Measurements from ENCODE around the gene ATG3.

ATG3 gene

GRCh38 chr3:112604536-112604935 is 42.8 kb upstream of the ATG3 start:
- no peak overlapping the region for H3K4me3 ChIP-seq (ENCODE audit: low read depth, low read length)
- in situ Hi-C loops (cut with HindIII; ENCODE audit: low pct_ligation_motif_present, low sequenced_read_pairs) = no loop called here
- peak; percentile 95 for DNase-seq

GRCh38 chr3:112602217-112602838 is 40.6 kb upstream of the ATG3 start:
- no peak for TF ChIP-seq CTCF (IDR thresholded peaks at IDR 0.05; ENCODE audit: low read depth, low read length, missing control alignments)
- in situ Hi-C loops (cut with HindIII; ENCODE audit: low pct_ligation_motif_present, low sequenced_read_pairs) = no loop called here
- no peaks in the 10 kb centered on the region for H3K27me3 ChIP-seq (replicated peaks)
- DNase-seq = no peak
- H3K36me3 ChIP-seq (replicated peaks) = peaks cover 23% of the 10 kb centered on the region
- no peak overlapping the region for H3K27ac ChIP-seq
- no peak overlapping the region for H3K4me3 ChIP-seq (ENCODE audit: low read depth, low read length)

More at GRCh38 chr3:112604536-112604935, 42.8 kb upstream of the ATG3 start:
- Histone ChIP-seq H3K27me3 (replicated peaks) (no peaks in the 10 kb centered on the region), H3K27ac (peak overlapping the region; percentile 91), H3K36me3 (replicated peaks) (peaks cover 31% of the 10 kb centered on the region)
- no peak for TF ChIP-seq CTCF (IDR thresholded peaks at IDR 0.05; ENCODE audit: low read depth, low read length, missing control alignments)

GRCh38 chr3:112598731-112599130 is 37.0 kb upstream of the ATG3 start:
- no peak overlapping the region for H3K27ac ChIP-seq
- peaks cover 8% of the 10 kb centered on the region for H3K36me3 ChIP-seq (replicated peaks)
- no peak for DNase-seq
- no peak overlapping the region for H3K4me3 ChIP-seq (ENCODE audit: low read depth, low read length)
- no peak for TF ChIP-seq CTCF (IDR thresholded peaks at IDR 0.05; ENCODE audit: low read depth, low read length, missing control alignments)
- no peaks in the 10 kb centered on the region for H3K27me3 ChIP-seq (replicated peaks)
- in situ Hi-C loops (cut with HindIII; ENCODE audit: low pct_ligation_motif_present, low sequenced_read_pairs) = loop anchor here (25.0 kb wide), 1 partner anchor 389 kb away; the partner anchor contains the start of genes CD200R1 and GTPBP8

- H3K27ac ChIP-seq = no peak overlapping the region
- in situ Hi-C loops (cut with HindIII; ENCODE audit: low pct_ligation_motif_present, low sequenced_read_pairs) = loop anchor here (25.0 kb wide), 1 partner anchor 389 kb away; the partner anchor contains the start of genes CD200R1 and GTPBP8
- no peaks in the 10 kb centered on the region for H3K27me3 ChIP-seq (replicated peaks)
- H3K4me3 ChIP-seq (ENCODE audit: low read depth, low read length) = no peak overlapping the region
- DNase-seq = no peak
- no peak for TF ChIP-seq CTCF (IDR thresholded peaks at IDR 0.05; ENCODE audit: low read depth, low read length, missing control alignments)
- H3K36me3 ChIP-seq (replicated peaks) = peaks cover 8% of the 10 kb centered on the region
Measured at GRCh38 chr3:112597945-112598344, 36.2 kb upstream of the ATG3 start.

- TF ChIP-seq CTCF (IDR thresholded peaks at IDR 0.05; ENCODE audit: low read depth, low read length, missing control alignments) = no peak
- in situ Hi-C loops (cut with HindIII; ENCODE audit: low pct_ligation_motif_present, low sequenced_read_pairs) = loop anchor here (25.0 kb wide), 1 partner anchor 392 kb away; the partner anchor contains the start of genes CD200R1 and GTPBP8
- Histone ChIP-seq H3K36me3 (replicated peaks) (peaks cover 8% of the 10 kb centered on the region), H3K27me3 (replicated peaks) (no peaks in the 10 kb centered on the region), H3K4me3 (ENCODE audit: low read depth, low read length) (no peak overlapping the region), H3K27ac (no peak overlapping the region)
- no peak for DNase-seq
Measured at GRCh38 chr3:112594856-112595255, 33.1 kb upstream of the ATG3 start.
